WTC11 (cell line): ENCODE data around the gene QDPR.

Source experiments
- CTCF ChIP-seq: fragments of 200-600 bp; IDR thresholded peaks from 2 replicates; pipeline ENCODE4 v1.8.0; 2022; ENCODE audit warnings: antibody characterized with exemption
- E2F1 ChIP-seq: sonication (generic); formaldehyde crosslinking; IDR thresholded peaks from 2 replicates; pipeline ENCODE4 v1.8.0; 2022; ENCODE audit warnings: mild to moderate bottlenecking, missing genetic modification reagents
- ELF4 ChIP-seq: sonication (generic); formaldehyde crosslinking; IDR thresholded peaks from 2 replicates; pipeline ENCODE4 v1.8.1; 2022; ENCODE audit warnings: low read depth, mild to moderate bottlenecking, moderate library complexity, missing genetic modification reagents
- PREB ChIP-seq: sonication (generic); formaldehyde crosslinking; IDR thresholded peaks from 2 replicates; pipeline ENCODE4 v1.8.1; 2022; ENCODE audit warnings: mild to moderate bottlenecking, missing genetic modification reagents, moderate library complexity, borderline replicate concordance

GRCh38 chr4:17526695-17527477, 15.0 kb upstream of the QDPR start:
- TF ChIP-seq CTCF (no peak), ELF4 (no peak), PREB (no peak), E2F1 (no peak)
